K562 (cell line): ENCODE measurements around the gene WDPCP.
"Not testable (repeated sequence)": the region's sequence is repeated elsewhere in the genome, so short reads cannot be mapped to it uniquely, and the experiment has no call there.

ENCODE experiments used
- GATA2 ChIP-seq: sonication (generic); formaldehyde crosslinking; IDR thresholded peaks from 2 replicates; pipeline ENCODE4 v1.4.0; 2020; ENCODE audit warnings: mild to moderate bottlenecking, missing genetic modification reagents
- POLR2A ChIP-seq: fragments of 450-650 bp; conservative IDR thresholded peaks from 2 replicates; pipeline ENCODE4 v1.6.1; 2016
- TCFL5 ChIP-seq: fragments of 250-450 bp; sonication (Bioruptor Pico); conservative IDR thresholded peaks from 2 replicates; pipeline ENCODE4 v1.6.1; 2021; ENCODE audit warnings: mild to moderate bottlenecking, moderate library complexity, matching md5 sums
- TF ChIP-seq, protein P1 (sequence below): sonication (generic); formaldehyde crosslinking; IDR thresholded peaks from 2 replicates; pipeline ENCODE4 v1.9.0; 2022; ENCODE audit warnings: mild to moderate bottlenecking, missing genetic modification reagents

DNA sequence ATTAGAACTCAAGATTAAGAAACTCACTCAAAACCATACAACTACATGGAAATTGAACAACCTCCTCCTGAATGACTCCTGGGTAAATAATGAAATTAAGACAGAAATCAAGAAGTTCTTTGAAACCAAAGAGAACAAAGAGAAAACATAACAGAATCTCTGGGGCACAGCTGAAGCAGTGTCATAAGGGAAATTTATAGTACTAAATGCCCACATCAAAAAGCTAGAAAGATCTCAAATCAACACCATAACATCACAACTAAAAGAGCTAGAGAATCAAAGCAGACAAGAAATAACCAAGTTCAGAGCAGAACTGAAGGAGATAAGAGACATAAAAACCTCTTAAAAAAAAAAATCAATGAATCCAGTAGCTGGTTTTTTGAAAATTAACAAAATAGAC, 30.5 kb downstream of the WDPCP start:
- not testable (repeated sequence) for TF ChIP-seq POLR2A; TCFL5 (CRISPR knock-in tag); GATA2
- TF ChIP-seq, protein P1, sequence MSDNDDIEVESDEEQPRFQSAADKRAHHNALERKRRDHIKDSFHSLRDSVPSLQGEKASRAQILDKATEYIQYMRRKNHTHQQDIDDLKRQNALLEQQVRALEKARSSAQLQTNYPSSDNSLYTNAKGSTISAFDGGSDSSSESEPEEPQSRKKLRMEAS = not testable (repeated sequence)
